K562 (cell line): Measurements from ENCODE around the gene ZNF219. TPM values are rescaled to one million over a fixed set of nuclear protein-coding genes. Genes with fewer than 3 reads are reported as not detected.

ENCODE experiments used
- ETV6 ChIP-seq, 3 experiments: fragments of 150-350 bp in 1 of 3; sonication (generic) in 1 of 3; formaldehyde crosslinking in 1 of 3; IDR thresholded peaks; 2 replicates each; pipeline versions ENCODE4 v1.6.1 to v1.8.0; 2014 to 2022; ENCODE audit warnings: borderline replicate concordance in 2 of 3, low read depth in 2 of 3, antibody characterized with exemption in 1 of 3, low read length in 1 of 3, mild to moderate bottlenecking in 1 of 3, missing genetic modification reagents in 1 of 3
- GATAD2A ChIP-seq: fragments of 450-650 bp; IDR thresholded peaks from 2 replicates; pipeline ENCODE4 v1.6.1; 2017
- HOXB6 ChIP-seq: fragments of 250-450 bp; sonication (Bioruptor Pico); IDR thresholded peaks from 2 replicates; pipeline ENCODE4 v1.5.1; 2022; ENCODE audit warnings: mild to moderate bottlenecking, borderline replicate concordance
- KLF13 ChIP-seq: fragments of 450-650 bp; IDR thresholded peaks from 2 replicates; pipeline ENCODE4 v1.6.1; 2016; ENCODE audit warnings: missing genetic modification characterization, low read depth, mild to moderate bottlenecking, missing compliant biosample characterization, moderate library complexity, borderline replicate concordance
- MEF2A ChIP-seq: IDR thresholded peaks from 2 replicates; pipeline ENCODE4 v1.6.1; 2011; ENCODE audit warnings: low read depth, mild to moderate bottlenecking, low read length, moderate library complexity; ENCODE audit not compliant: control insufficient read depth
- RHOXF2B ChIP-seq: fragments of 250-450 bp; sonication (Bioruptor Pico); conservative IDR thresholded peaks from 2 replicates; pipeline ENCODE4 v1.5.1; 2021
- SAFB2 ChIP-seq: fragments of 200-400 bp; formaldehyde crosslinking; IDR thresholded peaks from 2 replicates; pipeline ENCODE4 v1.6.1; 2018; ENCODE audit warnings: borderline replicate concordance, low read length, low read depth, moderate library complexity; ENCODE audit not compliant: severe bottlenecking
- SIN3B ChIP-seq: fragments of 450-650 bp; IDR thresholded peaks from 2 replicates; pipeline ENCODE4 v1.6.1; 2017; ENCODE audit warnings: low read depth, mild to moderate bottlenecking, moderate library complexity
- SMAD2 ChIP-seq: fragments of 150-350 bp; IDR thresholded peaks from 2 replicates; pipeline ENCODE4 v1.6.1; 2014; ENCODE audit warnings: low read depth, mild to moderate bottlenecking, low read length
- SRSF1 ChIP-seq: fragments of 200-400 bp; formaldehyde crosslinking; IDR thresholded peaks from 2 replicates; pipeline ENCODE4 v1.6.1; 2017; ENCODE audit warnings: mild to moderate bottlenecking, low read depth, low read length, moderate library complexity
- TAL1 ChIP-seq: fragments of 450-650 bp; IDR thresholded peaks from 2 replicates; pipeline ENCODE4 v1.6.1; 2016; ENCODE audit warnings: mild to moderate bottlenecking
- TOE1 ChIP-seq, 2 experiments: fragments of 450-650 bp in 1 of 2; sonication (generic) in 1 of 2; formaldehyde crosslinking in 1 of 2; IDR thresholded peaks; 2 replicates each; pipeline versions ENCODE4 v1.7.1 to v1.8.0; 2016 to 2022; ENCODE audit warnings: borderline replicate concordance in 2 of 2, mild to moderate bottlenecking in 2 of 2, antibody characterized with exemption in 1 of 2, inconsistent platforms in 1 of 2, low read depth in 1 of 2, missing genetic modification reagents in 1 of 2, moderate library complexity in 1 of 2
- TSC22D4 ChIP-seq: fragments of 450-650 bp; IDR thresholded peaks from 2 replicates; pipeline ENCODE4 v1.6.1; 2016; ENCODE audit warnings: missing genetic modification characterization, missing biosample characterization, control low read depth
- ZC3H4 ChIP-seq: sonication (generic); formaldehyde crosslinking; IDR thresholded peaks from 2 replicates; pipeline ENCODE4 v1.9.0; 2021; ENCODE audit warnings: missing genetic modification reagents, borderline replicate concordance
- ZNF12 ChIP-seq: sonication (generic); formaldehyde crosslinking; IDR thresholded peaks from 2 replicates; pipeline ENCODE4 v1.4.0; 2020; ENCODE audit warnings: mild to moderate bottlenecking, missing genetic modification reagents
- ZNF316 ChIP-seq: fragments of 450-650 bp; IDR thresholded peaks from 2 replicates; pipeline ENCODE4 v1.6.1; 2016
- ZNF766 ChIP-seq: fragments of 200-800 bp; sonication (Bioruptor generic); conservative IDR thresholded peaks from 2 replicates; pipeline ENCODE4 v1.6.1; 2016; ENCODE audit warnings: missing genetic modification characterization, missing compliant biosample characterization
- polyA plus RNA-seq, 8 experiments: library from polyadenylated mRNA; depleted of rRNA in 4 of 8; stranded (reverse) in 5 of 8; unstranded in 3 of 8; fragments of >200 nt; fragmentation: Nextera tagmentation in 2 of 8; fragmentation: Illumina TruSeq in 1 of 8; extraction: Ambion mirVana in 2 of 8; extraction: Trizol in 1 of 8; gene quantifications; 2 replicates each; pipeline versions ENCODE4 v1.2.1 to v1.2.3, GENCODE V29; 2011 to 2014; ENCODE audit warnings: inconsistent platforms in 1 of 8, missing spikeins in 1 of 8
- total RNA-seq, 7 experiments: library from RNA; depleted of rRNA in 6 of 7; stranded (reverse); fragments of >200 nt in 6 of 7; fragmentation: Illumina TruSeq in 2 of 7; extraction: Trizol in 2 of 7; gene quantifications; 2 replicates each; pipeline versions ENCODE4 v1.2.1 to v1.2.3, GENCODE V29; 2011 to 2021; ENCODE audit warnings: low replicate concordance in 1 of 7
- TF ChIP-seq, protein P1 (sequence below): conservative IDR thresholded peaks from 2 replicates; pipeline ENCODE4 v1.6.1; 2011; ENCODE audit warnings: low read depth, mild to moderate bottlenecking, low read length; ENCODE audit not compliant: control insufficient read depth
- TF ChIP-seq, protein P2 (sequence below): sonication (generic); formaldehyde crosslinking; IDR thresholded peaks from 2 replicates; pipeline ENCODE4 v1.8.0; 2022; ENCODE audit warnings: mild to moderate bottlenecking, missing genetic modification reagents, borderline replicate concordance
- TF ChIP-seq, protein P3 (sequence below): sonication (generic); formaldehyde crosslinking; IDR thresholded peaks from 2 replicates; pipeline ENCODE4 v1.8.1; 2022; ENCODE audit warnings: missing genetic modification reagents
- TF ChIP-seq, protein P4 (sequence below): fragments of 150-350 bp; conservative IDR thresholded peaks from 2 replicates; pipeline ENCODE4 v1.6.1; 2014; ENCODE audit warnings: low read length

ZNF219 gene
- total and polyA plus RNA-seq, 9 of the 15 experiments (the other 6 are each of a cell fraction or from before 2014, with no cell fraction given), result 0.29 to 10.6 (median 2.8) TPM

DNA sequence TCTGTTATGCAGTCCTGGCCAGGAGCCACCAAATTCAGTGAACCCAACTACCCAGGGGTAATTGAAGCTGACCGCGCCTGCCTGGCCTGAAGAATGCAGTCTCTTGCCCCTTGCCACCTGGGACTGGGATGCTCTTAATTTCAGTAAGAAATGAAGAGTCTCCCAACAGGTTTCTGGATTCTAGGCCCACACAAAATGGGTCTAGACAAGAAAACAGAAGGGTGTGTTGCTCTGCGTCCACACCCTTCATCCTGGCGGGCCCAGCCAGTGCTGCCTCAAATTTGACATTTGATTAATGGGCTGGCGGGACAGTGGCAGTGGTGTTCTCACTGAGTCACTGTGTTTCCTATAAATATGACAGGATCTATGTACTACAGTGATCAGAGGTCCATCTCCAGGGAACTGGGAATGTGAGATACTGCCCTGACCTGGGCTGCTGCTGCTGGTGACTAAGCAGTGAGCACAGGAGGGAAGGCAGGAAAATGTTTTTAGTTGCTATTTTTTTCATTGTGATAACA lies 8.9 kb upstream of the ZNF219 start (continued):
- TF ChIP-seq, protein P1, sequence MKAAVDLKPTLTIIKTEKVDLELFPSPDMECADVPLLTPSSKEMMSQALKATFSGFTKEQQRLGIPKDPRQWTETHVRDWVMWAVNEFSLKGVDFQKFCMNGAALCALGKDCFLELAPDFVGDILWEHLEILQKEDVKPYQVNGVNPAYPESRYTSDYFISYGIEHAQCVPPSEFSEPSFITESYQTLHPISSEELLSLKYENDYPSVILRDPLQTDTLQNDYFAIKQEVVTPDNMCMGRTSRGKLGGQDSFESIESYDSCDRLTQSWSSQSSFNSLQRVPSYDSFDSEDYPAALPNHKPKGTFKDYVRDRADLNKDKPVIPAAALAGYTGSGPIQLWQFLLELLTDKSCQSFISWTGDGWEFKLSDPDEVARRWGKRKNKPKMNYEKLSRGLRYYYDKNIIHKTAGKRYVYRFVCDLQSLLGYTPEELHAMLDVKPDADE, result no peak
- no peak for TF ChIP-seq ZNF12 (CRISPR knock-in tag)
- no peak for TF ChIP-seq RHOXF2B (CRISPR knock-in tag)
- TF ChIP-seq, protein P2, sequence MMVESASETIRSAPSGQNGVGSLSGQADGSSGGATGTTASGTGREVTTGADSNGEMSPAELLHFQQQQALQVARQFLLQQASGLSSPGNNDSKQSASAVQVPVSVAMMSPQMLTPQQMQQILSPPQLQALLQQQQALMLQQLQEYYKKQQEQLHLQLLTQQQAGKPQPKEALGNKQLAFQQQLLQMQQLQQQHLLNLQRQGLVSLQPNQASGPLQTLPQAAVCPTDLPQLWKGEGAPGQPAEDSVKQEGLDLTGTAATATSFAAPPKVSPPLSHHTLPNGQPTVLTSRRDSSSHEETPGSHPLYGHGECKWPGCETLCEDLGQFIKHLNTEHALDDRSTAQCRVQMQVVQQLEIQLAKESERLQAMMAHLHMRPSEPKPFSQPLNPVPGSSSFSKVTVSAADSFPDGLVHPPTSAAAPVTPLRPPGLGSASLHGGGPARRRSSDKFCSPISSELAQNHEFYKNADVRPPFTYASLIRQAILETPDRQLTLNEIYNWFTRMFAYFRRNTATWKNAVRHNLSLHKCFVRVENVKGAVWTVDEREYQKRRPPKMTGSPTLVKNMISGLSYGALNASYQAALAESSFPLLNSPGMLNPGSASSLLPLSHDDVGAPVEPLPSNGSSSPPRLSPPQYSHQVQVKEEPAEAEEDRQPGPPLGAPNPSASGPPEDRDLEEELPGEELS, result no peak
- TF ChIP-seq, protein P3, sequence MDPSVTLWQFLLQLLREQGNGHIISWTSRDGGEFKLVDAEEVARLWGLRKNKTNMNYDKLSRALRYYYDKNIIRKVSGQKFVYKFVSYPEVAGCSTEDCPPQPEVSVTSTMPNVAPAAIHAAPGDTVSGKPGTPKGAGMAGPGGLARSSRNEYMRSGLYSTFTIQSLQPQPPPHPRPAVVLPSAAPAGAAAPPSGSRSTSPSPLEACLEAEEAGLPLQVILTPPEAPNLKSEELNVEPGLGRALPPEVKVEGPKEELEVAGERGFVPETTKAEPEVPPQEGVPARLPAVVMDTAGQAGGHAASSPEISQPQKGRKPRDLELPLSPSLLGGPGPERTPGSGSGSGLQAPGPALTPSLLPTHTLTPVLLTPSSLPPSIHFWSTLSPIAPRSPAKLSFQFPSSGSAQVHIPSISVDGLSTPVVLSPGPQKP, result no peak
- no peak for TF ChIP-seq ZNF766 (CRISPR knock-in tag)
- TF ChIP-seq KLF13 (tag), result no peak
- peak; percentile 27; the same call in 1 of the 2 replicates for TF ChIP-seq ZNF316
- no peak for TF ChIP-seq TOE1 (IDR thresholded peaks at IDR 0.05; ENCODE audit: borderline replicate concordance)
- TF ChIP-seq TOE1 (CRISPR knock-in tag; IDR thresholded peaks at IDR 0.05; ENCODE audit: borderline replicate concordance, low read depth), result no peak
- TF ChIP-seq ETV6 (IDR thresholded peaks at IDR 0.05; ENCODE audit: borderline replicate concordance in 1 of 2, low read depth in 2 of 2, low read length in 1 of 2), result no peak
- no peak for TF ChIP-seq ETV6 (CRISPR knock-in tag; IDR thresholded peaks at IDR 0.05; ENCODE audit: borderline replicate concordance)
- no peak for TF ChIP-seq SRSF1
- peak; percentile 47; the same call in 1 of the 2 replicates for TF ChIP-seq TAL1
- TF ChIP-seq ZC3H4 (CRISPR knock-in tag), result no peak
- TF ChIP-seq GATAD2A, result no peak
- TF ChIP-seq HOXB6, result no peak
- TF ChIP-seq SAFB2, result no peak
- TF ChIP-seq, protein P4, sequence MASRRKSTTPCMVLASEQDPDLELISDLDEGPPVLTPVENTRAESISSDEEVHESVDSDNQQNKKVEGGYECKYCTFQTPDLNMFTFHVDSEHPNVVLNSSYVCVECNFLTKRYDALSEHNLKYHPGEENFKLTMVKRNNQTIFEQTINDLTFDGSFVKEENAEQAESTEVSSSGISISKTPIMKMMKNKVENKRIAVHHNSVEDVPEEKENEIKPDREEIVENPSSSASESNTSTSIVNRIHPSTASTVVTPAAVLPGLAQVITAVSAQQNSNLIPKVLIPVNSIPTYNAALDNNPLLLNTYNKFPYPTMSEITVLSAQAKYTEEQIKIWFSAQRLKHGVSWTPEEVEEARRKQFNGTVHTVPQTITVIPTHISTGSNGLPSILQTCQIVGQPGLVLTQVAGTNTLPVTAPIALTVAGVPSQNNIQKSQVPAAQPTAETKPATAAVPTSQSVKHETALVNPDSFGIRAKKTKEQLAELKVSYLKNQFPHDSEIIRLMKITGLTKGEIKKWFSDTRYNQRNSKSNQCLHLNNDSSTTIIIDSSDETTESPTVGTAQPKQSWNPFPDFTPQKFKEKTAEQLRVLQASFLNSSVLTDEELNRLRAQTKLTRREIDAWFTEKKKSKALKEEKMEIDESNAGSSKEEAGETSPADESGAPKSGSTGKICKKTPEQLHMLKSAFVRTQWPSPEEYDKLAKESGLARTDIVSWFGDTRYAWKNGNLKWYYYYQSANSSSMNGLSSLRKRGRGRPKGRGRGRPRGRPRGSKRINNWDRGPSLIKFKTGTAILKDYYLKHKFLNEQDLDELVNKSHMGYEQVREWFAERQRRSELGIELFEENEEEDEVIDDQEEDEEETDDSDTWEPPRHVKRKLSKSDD, result no peak
- TF ChIP-seq TSC22D4 (tag), result no peak
- no peak for TF ChIP-seq SMAD2
- no peak for TF ChIP-seq SIN3B
- no peak for TF ChIP-seq MEF2A
